Trophoblast cell (in vitro differentiated cells and primary cell): ENCODE measurements around the gene COL9A1.

Experiments
- DNase-seq, 2 donors: peaks; one replicate each; pipeline ENCODE4 v3.0.0-alpha.2; 2016
- H2AFZ ChIP-seq: 2 replicates; pipeline ENCODE4 v1.6.1; 2013; ENCODE audit warnings: low read length, moderate library complexity, mild to moderate bottlenecking; ENCODE audit not compliant: insufficient read depth, poor library complexity
- H2AK5ac ChIP-seq: 2 replicates; pipeline ENCODE4 v1.6.1; 2013; ENCODE audit warnings: mild to moderate bottlenecking, low read length
- H2BK120ac ChIP-seq: 2 replicates; pipeline ENCODE4 v1.6.1; 2013; ENCODE audit warnings: low read length, mild to moderate bottlenecking, moderate library complexity; ENCODE audit not compliant: insufficient read depth, poor library complexity
- H2BK12ac ChIP-seq: 2 replicates; pipeline ENCODE4 v1.6.1; 2013; ENCODE audit warnings: mild to moderate bottlenecking, low read length, moderate library complexity
- H2BK5ac ChIP-seq: 2 replicates; pipeline ENCODE4 v1.6.1; 2013; ENCODE audit warnings: low read length, low read depth, moderate library complexity, mild to moderate bottlenecking; ENCODE audit not compliant: poor library complexity
- H3K14ac ChIP-seq: 2 replicates; pipeline ENCODE4 v1.6.1; 2013; ENCODE audit warnings: mild to moderate bottlenecking, low read length
- H3K18ac ChIP-seq: 2 replicates; pipeline ENCODE4 v1.6.1; 2013; ENCODE audit warnings: mild to moderate bottlenecking, low read length
- H3K23ac ChIP-seq: 2 replicates; pipeline ENCODE4 v1.6.1; 2013; ENCODE audit warnings: low read length
- H3K27ac ChIP-seq: 2 replicates; pipeline ENCODE4 v1.5.1; 2013; ENCODE audit warnings: low read depth, mild to moderate bottlenecking, inconsistent platforms, low read length, moderate library complexity
- H3K27me3 ChIP-seq: 2 replicates; pipeline ENCODE4 v1.6.1; 2013; ENCODE audit warnings: inconsistent platforms, mild to moderate bottlenecking, low read length, moderate library complexity; ENCODE audit not compliant: insufficient read depth
- H3K36me3 ChIP-seq, 2 experiments: 1 replicate in 1 of 2; 2 replicates in 1 of 2; pipeline ENCODE4 v1.6.1; 2013; ENCODE audit warnings: low read length in 2 of 2, mild to moderate bottlenecking in 2 of 2, moderate library complexity in 1 of 2; ENCODE audit not compliant: insufficient read depth in 2 of 2, control insufficient read depth in 1 of 2
- H3K4ac ChIP-seq: 2 replicates; pipeline ENCODE4 v1.6.1; 2013; ENCODE audit warnings: low read depth, mild to moderate bottlenecking, low read length, moderate library complexity
- H3K4me1 ChIP-seq, 2 experiments: 1 replicate in 1 of 2; 2 replicates in 1 of 2; pipeline ENCODE4 v1.6.1; 2013; ENCODE audit warnings: low read length in 2 of 2, mild to moderate bottlenecking in 2 of 2, moderate library complexity in 1 of 2; ENCODE audit not compliant: insufficient read depth in 2 of 2, control insufficient read depth in 1 of 2
- H3K4me2 ChIP-seq: 2 replicates; pipeline ENCODE4 v1.6.1; 2013; ENCODE audit warnings: inconsistent platforms, mild to moderate bottlenecking, low read length, moderate library complexity
- H3K4me3 ChIP-seq: 2 replicates; pipeline ENCODE4 v1.5.1; 2013; ENCODE audit warnings: mild to moderate bottlenecking, low read depth, low read length, inconsistent platforms
- H3K79me1 ChIP-seq: one replicate; pipeline ENCODE4 v1.6.1; 2013; ENCODE audit warnings: low read length
- H3K79me2 ChIP-seq: 2 replicates; pipeline ENCODE4 v1.6.1; 2013; ENCODE audit warnings: low read length, mild to moderate bottlenecking; ENCODE audit not compliant: control insufficient read depth, insufficient read depth, poor library complexity
- H3K9ac ChIP-seq: 2 replicates; pipeline ENCODE4 v1.6.1; 2013; ENCODE audit warnings: mild to moderate bottlenecking, low read length
- H3K9me3 ChIP-seq: 2 replicates; pipeline ENCODE4 v1.6.1; 2013; ENCODE audit warnings: low read depth, mild to moderate bottlenecking, control low read depth, inconsistent platforms, low read length; ENCODE audit not compliant: insufficient read depth
- H4K12ac ChIP-seq: 2 replicates; pipeline ENCODE4 v1.6.1; 2013; ENCODE audit warnings: low read depth, mild to moderate bottlenecking, low read length, moderate library complexity
- H4K8ac ChIP-seq: 2 replicates; pipeline ENCODE4 v1.6.1; 2013; ENCODE audit warnings: low read depth, mild to moderate bottlenecking, low read length, moderate library complexity
- H4K91ac ChIP-seq: one replicate; pipeline ENCODE4 v1.6.1; 2013; ENCODE audit warnings: low read depth, mild to moderate bottlenecking, low read length, moderate library complexity
- WGBS: extraction: QIAGEN DNeasy Blood & Tissue Kit; methylation state at CpG from one replicate; pipeline ENCODE4 v1.1.7; 2013; ENCODE audit warnings: missing lambda C conversion rate; ENCODE audit not compliant: insufficient read length, insufficient coverage; ENCODE audit errors: extremely low coverage; 5-methylcytosine and 5-hydroxymethylcytosine counted together

Gene COL9A1

DNA sequence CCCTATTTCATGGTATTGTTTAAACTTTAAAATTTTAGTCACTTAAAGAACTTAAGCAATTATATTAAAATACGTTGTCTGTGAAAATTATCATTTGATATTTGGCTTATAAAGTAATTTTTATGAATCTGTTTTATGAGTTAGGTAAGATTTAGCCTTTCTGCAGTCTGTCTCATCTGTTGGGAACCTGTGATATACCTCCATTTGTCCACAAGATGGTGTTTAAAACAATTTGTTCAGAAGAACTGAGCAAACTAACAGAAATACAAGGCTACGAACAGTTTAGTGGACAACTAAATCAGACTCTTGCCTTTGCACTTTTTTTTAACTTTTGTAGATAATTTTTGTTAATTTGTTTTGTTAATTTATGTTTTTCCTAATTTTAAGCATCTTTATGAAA lies 92.4 kb downstream of the COL9A1 start:
- H2AFZ ChIP-seq = no peak overlapping the region
- no peak overlapping the region for H2BK5ac ChIP-seq
- H4K91ac ChIP-seq = no peak overlapping the region
- peak in 1 of 2 donors; percentile 10 for DNase-seq
- no peaks in the 10 kb centered on the region for H3K36me3 ChIP-seq
- H3K79me2 ChIP-seq = no peaks in the 10 kb centered on the region
- no peak overlapping the region for H3K23ac ChIP-seq
- no peak overlapping the region for H3K4ac ChIP-seq
- no peaks in the 10 kb centered on the region for H3K4me1 ChIP-seq
- no peak overlapping the region for H2AK5ac ChIP-seq
- H3K9ac ChIP-seq = no peak overlapping the region
- H3K4me3 ChIP-seq = no peak overlapping the region
- H3K27me3 ChIP-seq = no peaks in the 10 kb centered on the region
- no peak overlapping the region for H3K14ac ChIP-seq
- no peak overlapping the region for H4K8ac ChIP-seq
- no peak overlapping the region for H2BK120ac ChIP-seq
- no peaks in the 10 kb centered on the region for H3K9me3 ChIP-seq
- H3K27ac ChIP-seq = no peak overlapping the region
- no peak overlapping the region for H3K18ac ChIP-seq
- no peak overlapping the region for H3K4me2 ChIP-seq
- H4K12ac ChIP-seq = no peak overlapping the region
- no CpG with 5 or more reads among the region's 2 CpGs for WGBS
- H3K79me1 ChIP-seq = no peaks in the 10 kb centered on the region
- no peak overlapping the region for H2BK12ac ChIP-seq

DNA sequence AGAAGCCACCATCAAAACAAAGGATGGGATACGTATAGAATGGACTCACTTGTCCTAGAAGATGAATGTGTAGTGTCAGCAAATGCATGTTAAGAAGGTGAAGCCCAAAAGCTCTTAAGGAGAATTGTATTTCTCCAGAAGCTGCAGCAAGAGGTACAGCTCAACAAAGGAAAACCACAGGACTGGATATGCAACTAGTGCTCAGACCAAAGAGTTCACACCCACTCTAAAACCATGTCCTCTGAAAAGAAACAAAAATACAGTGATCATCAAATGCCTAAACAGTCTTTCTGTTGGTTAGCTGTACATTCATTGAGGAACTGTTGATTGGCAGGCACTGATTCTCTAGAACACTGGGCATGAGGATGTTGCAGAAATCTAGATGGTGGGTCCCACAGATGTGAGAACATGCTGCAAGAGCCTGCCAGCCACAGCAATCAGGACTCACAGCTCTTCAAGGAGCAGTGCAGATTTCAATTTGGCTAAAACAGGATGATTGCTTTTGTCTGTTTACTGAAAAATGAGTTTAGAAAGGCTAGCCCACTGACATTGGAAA lies 94.6 kb downstream of the COL9A1 start:
- no peak overlapping the region for H2AK5ac ChIP-seq
- H3K27me3 ChIP-seq = no peaks in the 10 kb centered on the region
- H3K4me1 ChIP-seq = no peaks in the 10 kb centered on the region
- no peaks in the 10 kb centered on the region for H3K79me2 ChIP-seq
- H3K9me3 ChIP-seq = no peaks in the 10 kb centered on the region
- H3K4me2 ChIP-seq = no peak overlapping the region
- no peaks in the 10 kb centered on the region for H3K36me3 ChIP-seq
- H4K12ac ChIP-seq = no peak overlapping the region
- H4K8ac ChIP-seq = no peak overlapping the region
- no peak overlapping the region for H2BK5ac ChIP-seq
- H2BK120ac ChIP-seq = no peak overlapping the region
- no peak for DNase-seq
- H2AFZ ChIP-seq = no peak overlapping the region
- H3K4ac ChIP-seq = no peak overlapping the region
- no peak overlapping the region for H3K23ac ChIP-seq
- H3K79me1 ChIP-seq = no peaks in the 10 kb centered on the region
- no peak overlapping the region for H3K18ac ChIP-seq
- H4K91ac ChIP-seq = no peak overlapping the region
- H3K27ac ChIP-seq = no peak overlapping the region
- H3K4me3 ChIP-seq = no peak overlapping the region
- H2BK12ac ChIP-seq = no peak overlapping the region
- H3K9ac ChIP-seq = no peak overlapping the region
- no CpG with 5 or more reads among the region's 1 CpG for WGBS
- H3K14ac ChIP-seq = no peak overlapping the region

DNA sequence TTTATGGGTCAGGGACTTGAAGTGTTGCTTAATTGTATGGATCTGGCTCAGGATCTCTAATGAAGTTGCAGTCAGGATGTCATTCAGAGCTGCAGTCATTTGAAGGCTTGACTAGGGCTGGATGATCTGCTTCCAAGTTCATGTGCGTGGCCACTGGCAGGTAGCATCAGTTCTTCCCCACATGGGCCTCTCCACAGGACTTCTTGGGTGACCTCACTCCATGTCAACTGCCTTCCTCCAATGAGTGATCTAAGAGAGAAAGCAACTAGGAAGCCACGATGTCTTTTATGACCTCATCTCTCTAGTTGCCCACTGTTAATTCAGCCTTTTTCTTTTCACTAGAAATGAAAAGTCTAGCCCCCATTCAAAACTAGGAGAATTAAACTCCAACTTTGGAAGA lies 104.1 kb downstream of the COL9A1 start:
- Histone ChIP-seq H3K14ac (no peak overlapping the region), H3K27ac (no peak overlapping the region), H3K4me1 (no peaks in the 10 kb centered on the region), H3K4ac (no peak overlapping the region), H3K79me1 (no peaks in the 10 kb centered on the region), H2AK5ac (no peak overlapping the region), H4K91ac (no peak overlapping the region), H3K79me2 (no peaks in the 10 kb centered on the region), H2BK12ac (no peak overlapping the region), H3K9ac (no peak overlapping the region), H4K12ac (no peak overlapping the region), H2BK5ac (no peak overlapping the region), H2BK120ac (no peak overlapping the region), H3K36me3 (no peaks in the 10 kb centered on the region), H3K4me2 (no peak overlapping the region), H3K18ac (no peak overlapping the region), H3K4me3 (no peak overlapping the region), H2AFZ (no peak overlapping the region), H3K23ac (no peak overlapping the region), H3K27me3 (no peaks in the 10 kb centered on the region), H4K8ac (no peak overlapping the region), H3K9me3 (no peaks in the 10 kb centered on the region)
- DNase-seq = no peak
- WGBS = no CpG with 5 or more reads among the region's 2 CpGs

DNA sequence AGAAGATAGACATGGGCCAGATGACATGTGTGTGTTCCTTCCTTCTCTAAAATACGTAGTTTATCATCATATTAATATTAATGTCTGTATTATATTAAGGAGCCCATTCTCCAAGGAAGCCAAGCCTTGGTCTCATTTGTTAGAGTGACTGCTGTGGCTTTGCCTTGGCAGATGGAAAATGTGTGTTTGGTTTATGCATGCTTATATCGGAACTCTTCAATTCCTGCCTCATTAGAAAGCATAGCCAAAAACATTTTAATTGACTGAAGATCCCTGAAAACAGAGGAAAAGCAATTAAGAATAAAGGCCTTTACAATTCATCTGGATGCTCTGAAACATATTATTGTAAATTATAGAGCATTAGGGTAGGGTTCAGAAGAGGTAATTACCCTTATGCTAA lies 106.4 kb downstream of the COL9A1 start:
- Histone ChIP-seq H3K14ac (no peak overlapping the region), H3K9ac (no peak overlapping the region), H3K79me2 (no peaks in the 10 kb centered on the region), H3K23ac (no peak overlapping the region), H3K79me1 (no peaks in the 10 kb centered on the region), H3K4me3 (no peak overlapping the region), H3K4me2 (no peak overlapping the region), H3K4ac (no peak overlapping the region), H3K4me1 (no peaks in the 10 kb centered on the region), H2AK5ac (no peak overlapping the region), H2BK120ac (no peak overlapping the region), H4K91ac (no peak overlapping the region), H3K9me3 (peaks cover 2% of the 10 kb centered on the region), H2BK5ac (no peak overlapping the region), H3K27me3 (no peaks in the 10 kb centered on the region), H3K18ac (no peak overlapping the region), H2BK12ac (no peak overlapping the region), H4K8ac (no peak overlapping the region), H2AFZ (no peak overlapping the region), H3K36me3 (no peaks in the 10 kb centered on the region), H3K27ac (no peak overlapping the region), H4K12ac (no peak overlapping the region)
- DNase-seq = no peak
- no CpG with 5 or more reads among the region's 2 CpGs for WGBS
